Calu3 (cell line): Measurements from ENCODE around the gene LST1. TPM values are rescaled to one million over a fixed set of nuclear protein-coding genes. Genes with fewer than 3 reads are reported as not detected.

ENCODE experiments used
- BruUV-seq: library from RNA; stranded (reverse); fragments of 400-500 nt; replicated peaks from 2 replicates; lab custom pipeline; 2021; lab: Mats Ljungman, UMichigan
- CTCF ChIA-PET: fragments of 300-600 bp; sonication (Branson Sonifier 250); formaldehyde crosslinking; loops from one replicate; lab custom pipeline; 2022; ENCODE audit warnings: antibody characterized with exemption; lab: Charles Lee
- DNase-seq: peaks from one replicate; pipeline ENCODE4 v3.0.0; 2022
- H3K27ac Mint-ChIP-seq: one replicate; pipeline ENCODE4 v1.8.0; 2022; ENCODE audit warnings: mixed read lengths; ENCODE audit not compliant: unreplicated experiment
- H3K27me3 Mint-ChIP-seq: one replicate; pipeline ENCODE4 v1.8.0; 2022; ENCODE audit warnings: mixed read lengths; ENCODE audit not compliant: unreplicated experiment
- H3K36me3 Mint-ChIP-seq: one replicate; pipeline ENCODE4 v1.8.0; 2022; ENCODE audit warnings: mild to moderate bottlenecking, moderate library complexity, mixed read lengths; ENCODE audit not compliant: insufficient read depth, unreplicated experiment
- H3K4me1 Mint-ChIP-seq: one replicate; pipeline ENCODE4 v1.8.0; 2022; ENCODE audit warnings: mild to moderate bottlenecking, low read depth, mixed read lengths; ENCODE audit not compliant: unreplicated experiment
- H3K4me3 Mint-ChIP-seq: one replicate; pipeline ENCODE4 v1.8.0; 2022; ENCODE audit warnings: mild to moderate bottlenecking, low read depth, moderate library complexity, mixed read lengths; ENCODE audit not compliant: unreplicated experiment
- H3K9me3 Mint-ChIP-seq: one replicate; pipeline ENCODE4 v1.8.0; 2022; ENCODE audit warnings: low read depth, mixed read lengths; ENCODE audit not compliant: unreplicated experiment
- intact Hi-C: fragments of 100-400 bp; cut with micrococcal nuclease; formaldehyde crosslinking; loops from one replicate; pipeline ENCODE4 v1.10.0; 2022; ENCODE audit not compliant: unreplicated experiment
- total RNA-seq: library from RNA; stranded (reverse); gene quantifications from 2 replicates; pipeline ENCODE4 v1.2.3, GENCODE V29; 2022
- TF ChIP-seq, protein P1 (sequence below): fragments of 200-600 bp; IDR thresholded peaks from one replicate; pipeline ENCODE4 v1.8.0; 2022; ENCODE audit warnings: antibody characterized with exemption; ENCODE audit not compliant: unreplicated experiment

Gene LST1
- total RNA-seq, 1 experiment from 2014 or later, result 0.94 TPM

DNA sequence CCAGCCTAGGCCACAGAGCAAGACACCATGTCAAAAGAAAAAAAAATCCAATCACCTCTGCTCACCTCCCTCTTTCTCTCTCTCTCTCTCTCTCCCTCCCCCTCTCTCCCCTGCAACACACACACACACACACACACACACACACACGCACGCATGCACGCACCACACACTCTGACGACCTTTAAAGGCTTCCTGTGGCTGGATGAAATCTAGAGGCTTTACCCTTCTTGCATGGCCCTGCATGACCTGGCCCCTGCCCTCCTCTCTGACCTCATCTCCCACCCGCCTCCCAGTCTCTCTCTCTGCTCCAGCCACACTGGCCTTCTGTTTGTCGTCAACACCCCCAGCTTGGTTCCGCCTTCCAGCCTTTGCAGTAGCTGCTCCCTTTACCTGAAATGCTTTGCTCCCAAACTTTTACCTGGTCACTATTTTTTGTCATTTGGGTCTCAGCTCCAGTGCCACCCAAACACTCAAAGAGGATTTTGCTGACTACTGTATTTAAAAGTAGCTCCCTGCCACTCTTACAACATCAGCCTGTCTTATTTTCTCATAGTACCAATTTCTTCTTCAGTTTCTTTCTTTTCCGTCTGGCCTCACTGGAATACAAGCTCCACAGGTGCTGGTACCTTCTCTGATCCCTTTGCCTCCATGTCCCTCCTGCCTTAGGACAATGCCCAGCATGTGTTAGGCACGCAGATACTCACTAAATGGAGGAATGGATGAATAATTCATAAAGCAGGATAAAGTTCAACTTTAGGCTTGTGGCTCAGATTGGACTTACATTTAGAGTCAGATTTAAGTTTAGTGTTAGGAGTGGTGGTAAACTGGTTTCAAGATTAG lies 18.3 kb upstream of the LST1 start:
- intact Hi-C loops, result no loop called here

DNA sequence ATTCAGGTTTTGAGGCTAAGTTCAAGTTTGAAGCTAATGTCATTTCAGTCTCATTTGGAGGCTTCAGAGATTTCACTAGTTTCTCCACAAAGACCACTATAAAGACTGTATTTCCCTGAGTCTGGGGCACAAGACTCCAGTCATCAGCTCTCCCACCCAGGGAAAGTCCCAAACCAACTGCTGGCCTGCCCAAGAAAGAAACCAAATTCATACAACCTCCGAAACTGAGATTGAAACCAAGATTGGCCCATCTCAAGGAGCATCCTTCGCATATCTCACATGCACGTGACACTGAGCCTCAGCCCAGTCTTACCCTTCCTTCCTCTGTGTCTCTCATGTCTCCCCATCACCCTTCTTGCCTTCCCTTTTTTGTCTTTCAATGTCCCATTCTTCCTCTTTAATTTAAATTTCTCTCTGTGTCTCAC lies 17.5 kb upstream of the LST1 start:
- Mint-ChIP-seq H3K36me3 (peaks cover 5% of the 10 kb centered on the region), H3K4me3 (no peak overlapping the region), H3K27me3 (peaks cover 59% of the 10 kb centered on the region), H3K9me3 (no peaks in the 10 kb centered on the region), H3K27ac (no peak overlapping the region), H3K4me1 (no peaks in the 10 kb centered on the region)
- no TSS peak for BruUV-seq
- TF ChIP-seq, protein P1, sequence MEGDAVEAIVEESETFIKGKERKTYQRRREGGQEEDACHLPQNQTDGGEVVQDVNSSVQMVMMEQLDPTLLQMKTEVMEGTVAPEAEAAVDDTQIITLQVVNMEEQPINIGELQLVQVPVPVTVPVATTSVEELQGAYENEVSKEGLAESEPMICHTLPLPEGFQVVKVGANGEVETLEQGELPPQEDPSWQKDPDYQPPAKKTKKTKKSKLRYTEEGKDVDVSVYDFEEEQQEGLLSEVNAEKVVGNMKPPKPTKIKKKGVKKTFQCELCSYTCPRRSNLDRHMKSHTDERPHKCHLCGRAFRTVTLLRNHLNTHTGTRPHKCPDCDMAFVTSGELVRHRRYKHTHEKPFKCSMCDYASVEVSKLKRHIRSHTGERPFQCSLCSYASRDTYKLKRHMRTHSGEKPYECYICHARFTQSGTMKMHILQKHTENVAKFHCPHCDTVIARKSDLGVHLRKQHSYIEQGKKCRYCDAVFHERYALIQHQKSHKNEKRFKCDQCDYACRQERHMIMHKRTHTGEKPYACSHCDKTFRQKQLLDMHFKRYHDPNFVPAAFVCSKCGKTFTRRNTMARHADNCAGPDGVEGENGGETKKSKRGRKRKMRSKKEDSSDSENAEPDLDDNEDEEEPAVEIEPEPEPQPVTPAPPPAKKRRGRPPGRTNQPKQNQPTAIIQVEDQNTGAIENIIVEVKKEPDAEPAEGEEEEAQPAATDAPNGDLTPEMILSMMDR, result no peak
- CTCF ChIA-PET, result no interaction called here
- intact Hi-C loops, result no loop called here
- no peak for DNase-seq

More for the DNA sequence above, 18.3 kb upstream of the LST1 start:
- no peak for DNase-seq
- H3K27me3 Mint-ChIP-seq, result peaks cover 51% of the 10 kb centered on the region
- CTCF ChIA-PET, result interaction anchor here (0.9 kb wide), 1 partner anchor 31 kb away, joined by 3 read pairs; no protein-coding TSS in a partner anchor
- TF ChIP-seq, protein P1, result no peak
- H3K4me1 Mint-ChIP-seq, result no peaks in the 10 kb centered on the region
- H3K36me3 Mint-ChIP-seq, result peaks cover 5% of the 10 kb centered on the region
- no peak overlapping the region for H3K27ac Mint-ChIP-seq
- H3K4me3 Mint-ChIP-seq, result no peak overlapping the region
- no TSS peak for BruUV-seq
- H3K9me3 Mint-ChIP-seq, result no peaks in the 10 kb centered on the region

DNA sequence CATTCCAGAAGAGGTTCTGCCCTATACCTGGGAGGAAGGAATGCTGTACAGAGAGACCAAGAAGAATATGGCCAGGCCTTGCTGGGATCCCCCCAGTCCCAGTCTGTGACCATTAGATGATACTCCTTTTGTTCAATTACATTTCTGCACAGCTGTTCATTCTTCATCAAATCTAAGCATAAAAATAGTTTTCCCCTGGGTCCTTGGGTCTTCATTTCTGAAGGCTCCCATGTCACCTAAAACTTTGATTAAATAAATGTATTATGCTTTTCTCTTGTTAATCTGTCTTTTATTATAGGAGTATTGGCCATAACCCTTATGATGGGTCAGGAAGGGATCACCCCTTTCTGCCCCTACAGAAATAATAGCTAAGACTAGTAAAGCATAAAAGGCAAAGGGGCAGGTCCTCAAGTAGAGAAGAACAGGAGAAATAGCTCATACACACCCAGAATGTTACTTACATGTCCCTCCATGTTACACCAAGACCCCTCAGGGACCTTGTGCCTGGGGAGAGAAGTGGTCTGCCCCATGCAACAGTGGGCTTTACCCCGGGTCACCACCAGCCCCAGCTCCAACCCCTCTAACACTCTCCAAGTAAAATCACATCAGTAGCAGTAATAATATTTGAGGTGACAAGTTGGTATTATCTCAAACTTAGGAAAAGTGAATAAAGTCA lies 16.1 kb upstream of the LST1 start:
- Mint-ChIP-seq H3K4me3 (no peak overlapping the region), H3K36me3 (no peaks in the 10 kb centered on the region), H3K27ac (no peak overlapping the region), H3K9me3 (no peaks in the 10 kb centered on the region), H3K27me3 (peaks cover 66% of the 10 kb centered on the region), H3K4me1 (no peaks in the 10 kb centered on the region)
- intact Hi-C loops, result no loop called here
- DNase-seq, result no peak
- TF ChIP-seq, protein P1, result no peak
- CTCF ChIA-PET, result interaction anchor here (0.6 to 0.7 kb wide), 2 partner anchors 23 to 1149 kb away, joined by 3 to 4 read pairs; no protein-coding TSS in a partner anchor
- BruUV-seq, result no TSS peak

DNA sequence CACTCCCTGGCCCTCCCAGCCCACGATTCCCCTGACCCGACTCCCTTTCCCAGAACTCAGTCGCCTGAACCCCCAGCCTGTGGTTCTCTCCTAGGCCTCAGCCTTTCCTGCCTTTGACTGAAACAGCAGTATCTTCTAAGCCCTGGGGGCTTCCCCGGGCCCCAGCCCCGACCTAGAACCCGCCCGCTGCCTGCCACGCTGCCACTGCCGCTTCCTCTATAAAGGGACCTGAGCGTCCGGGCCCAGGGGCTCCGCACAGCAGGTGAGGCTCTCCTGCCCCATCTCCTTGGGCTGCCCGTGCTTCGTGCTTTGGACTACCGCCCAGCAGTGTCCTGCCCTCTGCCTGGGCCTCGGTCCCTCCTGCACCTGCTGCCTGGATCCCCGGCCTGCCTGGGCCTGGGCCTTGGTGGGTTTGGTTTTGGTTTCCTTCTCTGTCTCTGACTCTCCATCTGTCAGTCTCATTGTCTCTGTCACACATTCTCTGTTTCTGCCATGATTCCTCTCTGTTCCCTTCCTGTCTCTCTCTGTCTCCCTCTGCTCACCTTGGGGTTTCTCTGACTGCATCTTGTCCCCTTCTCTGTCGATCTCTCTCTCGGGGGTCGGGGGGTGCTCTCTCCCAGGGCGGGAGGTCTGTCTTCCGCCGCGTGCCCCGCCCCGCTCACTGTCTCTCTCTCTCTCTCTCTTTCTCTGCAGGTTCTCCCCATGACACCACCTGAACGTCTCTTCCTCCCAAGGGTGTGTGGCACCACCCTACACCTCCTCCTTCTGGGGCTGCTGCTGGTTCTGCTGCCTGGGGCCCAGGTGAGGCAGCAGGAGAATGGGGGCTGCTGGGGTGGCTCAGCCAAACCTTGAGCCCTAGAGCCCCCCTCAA lies 13.8 kb upstream of the LST1 start, which contains the start of gene LTA:
TSS of gene LTA (plus strand) at position 249 of the 871 bp plus-strand sequence. CDS start at position 703, 454 bp downstream.
- Mint-ChIP-seq H3K27ac (no peak within 1 kb of the TSS), H3K4me3 (no peak within 1 kb of the TSS), H3K27me3 (peaks cover 79% of the 10 kb centered on the region), H3K4me1 (no peaks in the 10 kb centered on the region), H3K9me3 (no peaks in the 10 kb centered on the region), H3K36me3 (no peaks in the 10 kb centered on the region)
- intact Hi-C loops, result no loop called here
- CTCF ChIA-PET, result interaction anchor here (2.3 kb wide), 1 partner anchor 11 kb away, joined by 8 read pairs; no protein-coding TSS in a partner anchor
- no TSS peak for BruUV-seq
- DNase-seq, result no peak
- TF ChIP-seq, protein P1, result no peak
